GM18499 (cell line): ENCODE data around the gene C13orf46.

ENCODE experiments used
- ATAC-seq: cut with Tn5 transposase; IDR thresholded peaks from one replicate; pipeline ENCODE4 v1.9.1; 2021; ENCODE audit warnings: moderate number of reproducible peaks; ENCODE audit not compliant: insufficient read depth, unreplicated experiment

Gene C13orf46

DNA sequence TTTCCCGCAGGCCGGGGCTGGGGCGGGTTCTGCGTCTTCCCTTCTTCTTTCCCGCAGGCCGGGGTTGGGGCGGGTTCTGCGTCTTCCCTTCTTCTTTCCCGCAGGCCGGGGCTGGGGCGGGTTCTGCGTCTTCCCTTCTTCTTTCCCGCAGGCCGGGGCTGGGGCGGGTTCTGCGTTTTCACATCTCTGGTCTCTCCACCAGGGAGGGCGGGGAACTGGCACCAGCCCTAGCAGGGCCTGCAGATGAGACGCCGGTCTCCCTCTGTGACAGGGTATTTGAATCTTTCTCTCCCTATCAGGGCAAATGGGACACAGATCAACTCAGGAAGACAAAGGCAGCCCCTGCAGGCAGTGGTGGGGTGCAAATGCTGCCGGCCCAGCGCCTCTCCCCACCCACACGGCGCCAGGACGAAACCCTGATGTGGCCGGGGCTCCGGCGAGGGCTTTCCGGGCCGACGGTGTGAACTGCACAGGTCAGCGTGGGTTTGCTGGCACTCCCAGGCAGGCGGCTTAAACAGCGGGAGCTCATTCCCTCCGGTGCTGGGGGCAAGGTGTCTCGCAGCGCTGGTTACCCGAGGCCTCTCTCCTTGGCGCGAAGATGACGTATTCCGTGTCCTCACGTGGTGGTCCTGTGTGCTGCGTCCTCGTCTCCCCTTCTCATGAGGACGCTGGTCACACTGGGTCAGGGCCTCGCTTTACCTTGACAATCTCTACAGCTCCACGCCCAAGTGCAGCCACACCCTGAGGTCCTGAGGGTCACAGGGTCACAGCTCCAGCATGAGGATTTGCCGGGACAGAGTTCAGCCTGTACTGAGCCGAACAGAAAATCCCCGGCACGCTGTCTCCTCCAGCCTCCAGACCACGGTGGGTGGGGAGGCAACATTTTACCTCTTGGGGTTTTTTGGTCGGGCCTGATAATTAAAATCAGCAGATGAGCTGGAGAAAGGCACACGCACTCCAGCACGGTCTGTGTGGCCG lies 717 bp upstream of the C13orf46 start:
- ATAC-seq = no peak

DNA sequence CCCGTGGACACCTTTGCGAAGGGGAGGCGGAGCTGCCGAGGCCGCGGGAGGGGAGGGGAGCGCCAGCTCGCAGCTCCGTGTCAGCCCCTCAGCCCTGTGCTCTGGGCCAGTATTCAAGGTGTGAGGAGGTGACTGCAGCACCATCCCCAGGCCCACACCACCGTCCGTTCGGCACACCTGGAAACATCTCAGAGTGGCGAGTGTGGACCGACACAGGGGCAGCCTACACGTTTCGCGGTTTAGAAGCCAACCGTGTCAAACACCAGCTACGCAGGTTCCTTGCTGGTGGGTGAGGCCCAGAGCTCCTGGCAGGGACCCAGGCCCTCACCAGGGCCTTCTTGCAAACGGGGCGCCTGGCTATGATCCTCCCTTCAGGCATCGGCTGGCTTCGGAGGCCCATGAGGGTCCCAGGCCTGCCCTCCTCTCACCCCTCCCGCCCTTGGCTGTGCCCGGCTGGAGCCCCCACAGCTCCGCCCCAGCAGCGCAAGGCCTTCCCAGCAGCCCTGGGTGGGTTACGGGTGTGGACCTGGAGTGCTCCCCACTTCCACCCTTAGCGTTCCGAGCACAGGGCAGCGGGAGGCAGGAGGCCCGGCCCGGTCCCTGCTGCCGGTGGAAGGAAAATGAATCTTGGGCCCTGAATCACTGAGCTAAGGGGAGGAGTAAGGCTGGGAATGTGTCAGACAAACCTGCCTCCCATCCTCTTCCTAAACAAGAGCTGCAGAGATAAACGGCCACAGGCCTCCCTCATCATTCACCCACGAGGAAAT lies 1.2 kb downstream of the C13orf46 start:
- no peak for ATAC-seq

DNA sequence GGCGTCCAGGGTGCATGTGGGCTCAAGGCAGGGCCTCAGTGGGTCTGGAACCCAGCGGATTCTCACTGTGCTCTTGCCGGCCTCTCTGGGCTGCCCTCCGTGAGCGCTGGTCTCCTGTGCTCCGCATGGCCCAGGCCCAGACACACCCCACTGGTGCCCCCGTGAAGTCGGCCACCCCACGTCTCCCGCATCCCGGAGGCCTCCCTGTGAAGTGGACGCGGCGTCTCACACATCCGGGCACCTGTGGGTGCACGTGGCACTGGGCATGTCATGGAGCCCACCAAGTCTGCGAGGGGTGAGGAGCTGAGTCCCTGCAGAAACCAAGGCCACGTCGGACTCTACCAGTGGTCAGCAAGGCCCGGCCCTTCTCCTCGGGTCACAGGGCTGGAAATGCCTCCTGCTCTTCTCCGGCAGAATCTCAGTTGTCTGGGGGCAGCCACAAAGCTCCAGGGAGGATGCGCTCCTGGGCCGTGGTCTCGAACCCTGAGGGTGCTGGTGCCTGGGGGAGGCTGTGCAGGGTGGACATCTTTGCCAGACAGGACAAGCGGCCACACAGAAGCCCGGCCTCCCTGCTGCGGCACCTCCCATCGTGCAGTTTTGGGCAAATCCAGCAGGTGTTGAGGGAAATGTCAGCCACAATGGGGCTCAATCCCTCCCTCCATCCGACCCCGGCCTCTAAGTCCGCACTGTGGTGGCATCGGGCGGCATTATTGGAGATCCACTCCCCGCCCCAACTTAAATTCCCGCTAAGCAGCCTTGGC lies 2.2 kb downstream of the C13orf46 start:
- no peak for ATAC-seq

DNA sequence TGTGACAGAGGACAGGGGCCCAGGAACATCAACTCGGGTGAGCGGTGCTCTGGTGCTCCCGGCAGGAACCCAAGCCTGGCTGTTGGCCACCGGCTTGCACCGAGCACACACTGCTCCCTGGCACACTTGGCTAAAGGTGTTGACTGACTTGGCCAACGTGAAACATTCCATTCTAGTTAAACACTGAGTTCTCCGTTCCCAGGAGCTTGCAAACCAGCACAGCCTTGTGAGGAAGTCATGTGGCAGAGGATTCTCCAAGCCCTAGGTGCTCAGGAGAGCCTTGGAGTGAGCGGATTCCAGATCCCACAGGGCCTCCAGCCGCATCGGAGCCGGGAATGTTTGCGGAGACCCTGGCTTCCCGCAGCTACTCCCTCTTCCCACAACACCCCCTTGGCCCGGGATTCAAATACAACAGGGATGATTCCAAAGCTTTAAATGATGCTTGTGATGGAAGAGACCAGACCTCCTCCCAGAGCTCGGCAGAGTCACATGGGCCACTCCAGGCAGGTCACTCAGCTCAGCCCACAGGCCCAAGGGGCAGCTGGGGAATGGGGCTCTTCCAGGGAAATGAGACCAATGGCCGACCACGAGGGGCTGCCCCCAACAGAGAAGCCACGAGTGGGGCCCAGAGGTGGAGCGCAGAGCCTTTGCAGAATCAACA lies 2.9 kb downstream of the C13orf46 start:
- ATAC-seq = no peak

DNA sequence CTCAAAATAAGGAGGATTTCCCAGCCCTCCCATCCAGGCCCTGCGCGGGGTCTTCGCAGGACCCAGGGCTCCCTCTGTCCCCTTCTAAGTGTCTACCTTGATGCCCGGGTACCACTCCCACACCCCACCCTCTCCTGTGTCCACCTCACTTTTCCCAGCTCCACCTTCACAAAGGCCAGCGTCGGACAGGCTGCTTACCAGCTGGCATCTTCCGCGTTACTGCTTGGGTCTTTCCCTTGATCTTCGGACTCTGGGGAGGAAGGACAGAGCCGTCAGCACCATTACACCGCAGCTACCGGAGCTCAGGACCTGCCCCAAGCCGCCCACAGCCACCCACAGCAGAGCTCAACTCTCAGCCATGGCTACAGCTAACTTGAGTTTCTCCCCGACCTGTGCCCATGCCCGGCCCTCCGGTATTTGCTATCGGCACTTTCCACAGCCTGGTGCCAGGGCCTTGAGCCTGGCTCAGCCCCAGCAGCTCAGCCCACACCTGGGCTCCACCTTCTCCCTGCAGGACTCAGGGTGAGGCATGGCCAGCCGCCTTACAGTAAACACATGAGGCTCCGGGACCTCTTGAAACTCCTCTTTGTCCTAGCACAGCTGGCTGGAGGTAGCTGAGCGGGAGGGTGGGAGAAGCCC lies 3.8 kb downstream of the C13orf46 start:
- no peak for ATAC-seq

DNA sequence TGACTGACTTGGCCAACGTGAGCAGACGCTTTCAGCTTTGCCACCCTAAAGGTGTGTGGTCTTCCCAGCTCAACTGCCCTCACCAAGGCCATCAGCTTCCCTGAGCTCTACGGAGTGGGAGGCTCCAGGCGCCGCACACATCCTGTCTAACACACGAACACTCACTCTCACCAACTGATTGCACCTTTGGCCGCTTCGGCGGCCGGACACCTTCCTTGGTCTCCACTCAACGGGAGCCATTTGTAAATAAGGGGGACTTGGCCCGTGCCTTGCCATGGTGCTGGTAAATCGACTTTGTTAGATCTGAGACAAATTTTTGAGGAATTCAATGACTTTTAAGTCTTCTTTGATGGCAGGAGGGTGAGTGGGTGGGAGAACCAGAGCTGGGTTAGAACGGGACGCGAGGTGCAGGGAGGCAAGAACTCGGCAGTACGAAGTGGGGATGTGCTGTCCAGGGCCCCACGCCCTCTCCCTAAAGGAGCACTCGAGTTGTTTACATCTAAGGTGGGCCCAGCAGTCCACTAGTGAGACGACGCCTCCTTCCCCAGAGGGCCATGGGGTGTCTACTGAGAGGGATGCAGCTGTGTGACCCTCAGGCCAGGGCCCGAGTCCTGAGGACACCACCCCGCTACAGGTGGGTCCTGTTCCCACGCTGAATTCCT lies 4.4 kb downstream of the C13orf46 start:
- no peak for ATAC-seq

DNA sequence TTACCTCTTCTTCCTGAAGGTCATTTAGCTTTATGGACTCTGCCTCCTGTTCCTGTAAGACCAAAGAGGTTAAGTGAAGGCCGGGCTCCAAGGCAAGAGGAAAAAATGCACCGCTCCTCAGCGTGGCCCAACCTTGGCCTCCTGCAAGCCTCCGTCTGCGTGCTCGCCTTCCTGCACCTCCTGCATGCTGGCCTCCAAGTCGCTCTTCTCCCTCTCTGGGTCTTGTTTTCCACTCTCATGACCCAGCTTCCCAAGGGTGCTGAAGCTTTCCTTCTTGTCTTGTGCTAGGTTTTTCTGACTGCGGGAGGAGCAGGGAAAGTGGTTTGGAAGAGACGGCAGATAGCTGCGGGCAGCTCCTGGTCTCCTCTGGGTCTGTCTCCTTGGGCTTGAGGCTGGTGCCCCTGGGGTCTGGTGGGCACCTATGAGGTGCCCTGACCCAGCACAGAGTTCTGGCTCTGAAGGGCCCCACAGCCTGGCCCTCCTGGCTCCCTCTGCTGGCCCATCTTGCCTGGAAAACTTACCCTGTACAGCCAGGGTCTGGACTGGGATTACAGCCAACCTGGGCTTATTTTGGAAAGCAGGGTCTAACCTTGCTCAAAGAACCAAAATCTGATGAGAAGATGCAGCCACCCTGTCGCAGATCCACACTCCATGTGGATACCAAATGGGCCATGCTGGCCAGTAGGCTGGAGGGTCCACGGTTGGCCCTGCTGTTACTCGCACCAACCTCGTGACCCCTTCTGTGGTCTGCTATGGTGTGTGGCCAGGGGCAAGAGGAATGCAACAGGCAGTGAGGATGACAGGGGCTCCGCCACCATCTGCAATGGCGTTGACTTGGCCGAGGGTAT lies 5.2 kb downstream of the C13orf46 start:
- ATAC-seq = no peak

DNA sequence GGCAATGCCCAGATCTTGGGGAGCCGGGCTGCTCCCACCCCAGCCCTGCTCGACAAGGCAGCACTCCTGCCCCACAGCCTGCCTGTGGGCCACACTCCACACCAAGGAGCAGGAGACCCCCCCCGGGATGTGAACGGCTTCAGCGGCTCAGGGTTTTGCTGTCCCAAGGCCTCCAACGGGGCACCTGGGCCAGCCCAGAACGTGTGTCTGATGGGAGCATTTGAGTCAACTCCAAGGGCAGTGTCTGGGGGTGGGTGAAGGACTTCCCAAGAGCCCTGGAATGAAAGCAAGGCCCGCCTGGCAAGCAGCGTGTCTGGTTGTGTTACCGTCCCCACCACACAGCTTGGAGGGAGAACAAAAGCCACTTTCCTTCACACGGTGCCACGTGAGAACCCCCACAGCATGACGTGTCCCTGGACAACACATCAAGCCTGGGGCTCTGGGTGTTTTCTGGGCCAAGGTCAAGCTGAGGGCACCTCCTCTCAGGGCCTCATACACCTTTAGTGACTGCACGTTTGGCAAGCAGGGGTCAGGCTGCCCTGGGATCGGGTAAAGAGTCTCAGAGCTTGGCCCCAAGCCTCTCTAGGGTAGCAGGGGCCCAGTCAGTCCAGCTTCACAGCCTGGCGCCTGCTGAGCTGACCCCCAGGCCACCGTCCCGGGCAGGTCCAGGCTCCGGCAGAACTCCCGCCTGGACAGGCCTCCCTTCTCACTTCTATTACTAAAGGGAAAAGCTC lies 6.0 kb downstream of the C13orf46 start:
- no peak for ATAC-seq

DNA sequence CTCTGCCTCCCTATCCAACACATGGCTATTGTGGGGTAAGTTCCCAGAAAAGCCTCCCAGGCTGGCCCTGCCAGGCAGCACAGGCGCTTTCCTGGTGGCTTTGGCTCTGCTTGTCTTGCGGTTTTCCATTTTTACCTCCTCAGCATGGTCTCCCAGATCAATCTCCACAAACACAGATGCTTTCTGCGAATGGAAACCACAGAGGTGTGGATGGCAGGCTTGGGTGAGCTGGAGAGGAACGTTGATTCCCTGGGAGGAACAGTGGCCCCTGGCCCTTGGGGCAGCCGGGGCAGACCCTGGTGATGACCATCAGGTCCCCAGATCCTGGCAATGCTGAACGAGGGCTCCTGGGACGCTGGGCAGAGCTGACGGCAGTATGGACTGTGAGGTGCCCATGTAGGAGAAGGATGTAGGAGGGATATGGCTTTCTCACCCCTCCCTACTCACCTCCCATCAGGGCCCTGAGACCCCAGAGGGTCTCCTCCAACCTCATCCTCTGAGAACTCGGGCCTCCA lies 6.6 kb downstream of the C13orf46 start:
- no peak for ATAC-seq

DNA sequence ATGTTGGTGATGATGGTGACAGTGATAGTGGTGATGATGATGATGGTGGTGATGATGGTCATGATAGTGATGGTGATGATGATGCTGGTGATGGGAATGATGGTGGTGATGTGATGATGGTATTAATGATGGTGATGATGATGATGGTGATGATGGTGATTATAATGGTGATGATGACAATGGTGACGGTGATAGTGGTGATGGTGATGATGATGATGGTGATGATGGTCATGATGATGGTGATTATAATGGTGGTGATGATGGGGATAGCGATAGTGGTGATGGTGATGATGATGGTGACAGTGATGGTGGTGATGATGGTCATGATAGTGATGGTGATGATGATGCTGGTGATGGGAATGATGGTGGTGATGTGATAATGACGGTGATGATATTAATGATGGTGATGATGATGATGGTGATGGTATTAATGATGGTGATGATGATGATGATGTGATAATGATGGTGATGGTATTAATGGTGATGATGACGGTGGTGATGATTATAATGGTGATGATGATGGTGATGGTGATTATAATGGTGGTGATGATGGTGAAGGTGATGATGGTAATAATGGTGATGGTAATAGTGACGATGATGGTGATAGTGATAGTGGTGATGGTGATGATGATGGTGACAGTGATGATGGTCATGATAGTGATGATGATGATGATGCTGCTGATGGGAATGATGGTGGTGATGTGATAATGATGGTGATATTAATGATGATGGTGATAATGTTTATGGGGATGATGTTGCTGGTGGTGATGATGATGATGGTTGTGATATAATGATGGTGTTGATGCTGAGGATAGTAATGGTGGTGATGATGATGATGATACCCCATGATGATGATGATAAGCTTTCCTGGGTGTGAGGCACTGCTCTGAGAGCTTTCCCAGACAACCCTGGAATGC lies 7.7 kb downstream of the C13orf46 start:
- ATAC-seq = no peak

DNA sequence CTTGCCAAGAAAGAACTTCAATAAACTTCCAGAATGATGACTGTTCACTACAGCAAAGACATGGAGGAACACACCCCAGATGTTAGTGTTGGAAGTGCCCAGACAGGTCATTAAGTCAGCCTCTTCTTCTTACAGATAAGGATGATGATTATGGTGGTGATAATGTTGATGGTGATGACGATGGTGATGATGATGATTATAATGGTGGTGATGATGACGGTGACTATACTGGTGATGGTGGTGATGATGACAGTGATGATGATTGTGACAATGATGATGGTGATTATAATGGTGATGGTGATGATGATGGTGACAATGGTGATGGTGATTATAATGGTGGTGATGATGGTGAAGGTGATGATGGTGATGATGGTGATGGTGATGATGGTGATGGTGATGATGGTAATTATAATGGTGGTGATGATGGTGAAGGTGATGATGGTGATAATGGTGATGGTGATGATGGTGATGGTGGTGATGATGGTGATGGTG lies 8.4 kb downstream of the C13orf46 start:
- no peak for ATAC-seq

DNA sequence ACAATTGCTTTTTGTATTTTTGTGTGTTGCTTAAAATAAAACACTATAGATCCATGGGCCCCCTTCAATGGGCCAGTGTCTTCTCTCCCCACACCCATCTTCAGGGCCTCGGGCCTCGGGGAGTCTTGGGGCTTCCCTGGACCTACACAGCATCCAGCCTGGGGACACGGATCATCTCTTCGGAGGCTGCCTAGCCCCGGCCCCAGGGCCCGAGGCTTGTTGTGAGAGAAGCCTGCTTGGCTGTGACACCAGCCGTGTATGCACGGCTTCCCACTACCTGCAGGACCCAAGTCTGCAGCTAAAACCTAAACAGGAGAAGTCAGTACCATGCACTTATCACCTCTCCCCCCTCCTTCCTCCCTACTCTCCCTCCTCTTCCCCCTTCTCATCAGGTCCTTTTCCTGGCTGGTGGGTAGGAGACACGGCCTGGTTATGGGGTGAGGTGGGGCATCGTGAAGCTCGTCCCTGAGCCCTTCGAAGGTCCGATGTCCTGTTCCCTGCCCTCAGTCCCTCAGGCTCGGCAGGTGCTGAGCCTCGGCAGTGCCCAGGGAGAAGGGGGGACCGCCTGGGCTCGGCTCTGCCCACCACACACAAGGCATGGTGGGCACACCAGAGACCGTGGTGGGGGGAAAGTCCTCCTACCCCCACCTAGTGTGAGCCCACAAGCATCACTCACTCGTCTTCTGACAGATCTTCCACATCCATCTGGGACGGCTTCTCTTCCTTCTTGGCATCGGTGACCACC lies 9.5 kb downstream of the C13orf46 start:
- ATAC-seq = no peak

DNA sequence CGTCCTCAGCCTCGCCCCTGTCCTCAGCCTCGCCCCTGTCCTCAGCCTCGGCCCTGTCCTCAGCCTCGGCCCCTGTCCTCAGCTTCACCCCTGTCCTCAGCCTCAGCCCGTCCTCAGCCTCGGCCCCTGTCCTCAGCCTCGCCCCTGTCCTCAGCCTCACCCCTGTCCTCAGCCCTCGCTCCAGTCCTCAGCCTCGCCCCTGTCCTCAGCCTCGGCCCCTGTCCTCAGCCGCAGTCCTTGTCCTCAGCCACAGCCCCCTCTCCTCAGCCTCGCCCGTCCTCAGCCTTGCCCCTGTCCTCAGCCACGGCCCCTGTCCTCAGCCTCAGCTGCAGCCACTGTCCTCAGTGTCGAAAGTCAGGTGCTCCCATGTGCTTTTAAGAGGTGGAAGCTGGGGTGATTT lies 10.5 kb downstream of the C13orf46 start:
- ATAC-seq = no peak

DNA sequence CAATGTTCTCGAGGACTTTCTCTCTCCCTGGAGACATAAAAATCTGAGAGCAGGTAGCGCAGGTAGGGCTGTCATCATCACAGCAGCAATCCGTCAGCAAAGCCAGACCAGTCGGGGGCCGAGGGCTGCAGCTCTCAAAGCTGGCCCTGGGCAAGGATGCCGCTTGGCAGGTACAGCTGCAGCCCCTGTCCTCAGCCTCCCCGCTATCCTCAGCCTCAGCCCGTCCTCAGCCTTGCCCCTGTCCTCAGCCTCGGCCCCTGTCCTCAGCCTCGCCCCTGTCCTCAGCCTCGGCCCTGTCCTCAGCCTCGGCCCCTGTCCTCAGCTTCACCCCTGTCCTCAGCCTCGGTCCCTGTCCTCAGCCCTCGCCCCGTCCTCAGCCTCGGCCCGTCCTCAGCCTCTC lies 10.9 kb downstream of the C13orf46 start:
- ATAC-seq = no peak

DNA sequence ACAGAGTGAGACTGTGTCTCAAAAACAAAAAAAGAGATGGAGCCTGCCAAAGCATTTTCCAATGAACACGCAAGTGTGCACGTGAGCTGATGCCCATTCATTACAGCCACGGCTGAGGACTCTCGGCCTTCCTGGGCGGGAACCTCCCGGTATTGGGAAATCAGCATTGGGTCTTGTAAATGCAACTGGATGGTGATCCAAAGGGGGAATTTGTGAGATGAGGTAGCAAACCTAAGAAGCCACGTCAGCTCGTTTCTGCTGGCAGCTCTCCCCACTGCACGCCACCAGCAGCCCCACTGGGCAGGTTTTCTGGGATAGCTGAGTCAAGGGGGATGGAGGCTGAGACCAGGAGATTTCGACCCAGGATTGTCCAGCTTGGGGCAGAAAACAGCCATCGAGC lies 11.5 kb downstream of the C13orf46 start:
- no peak for ATAC-seq
